ENCODE measurements around the gene IGFBP7. TPM values are rescaled to one million over a fixed set of nuclear protein-coding genes. Genes with fewer than 3 reads are reported as not detected.

The IGFBP7 gene
- total RNA-seq, 4 donors from 2014 or later, result 117 to 241 (median 152) TPM

- Histone ChIP-seq H3K27ac (peak overlapping the region in 1 of 4 donors; percentile 19), H3K36me3 (no peaks in the 10 kb centered on the region), H3K27me3 (no peaks in the 10 kb centered on the region), H3K9me3 (no peaks in the 10 kb centered on the region), H3K4me3 (no peak overlapping the region), H3K4me1 (peaks cover 0 to 21% of the 10 kb centered on the region in 2 donors)
- DNase-seq, result no peak
- TF ChIP-seq CTCF (IDR thresholded peaks at IDR 0.05 in 4 of 5, conservative IDR thresholded peaks at IDR 0.05 in 1 of 5), result no peak
- no peak for TF ChIP-seq POLR2A (IDR thresholded peaks at IDR 0.05)
- ATAC-seq, result no peak
- intact Hi-C loops (cut with DNase I; ENCODE audit: low total_unique reads) (no loop called here), in situ Hi-C loops (cut with MboI; ENCODE audit: low sequenced_read_pairs in 4 of 4) (no loop called here)
Observed at GRCh38 chr4:57094832-57095223, 15.4 kb downstream of the IGFBP7 start.

GRCh38 chr4:57093845-57094831 is 16.0 kb downstream of the IGFBP7 start:
- ATAC-seq (peak in 1 of 2 donors; percentile 35), DNase-seq (peak in 1 of 2 donors; percentile 28)
- in situ Hi-C loops (cut with MboI; ENCODE audit: low sequenced_read_pairs in 4 of 4) (no loop called here), intact Hi-C loops (cut with DNase I; ENCODE audit: low total_unique reads) (no loop called here)
- Histone ChIP-seq H3K27me3 (no peaks in the 10 kb centered on the region), H3K27ac (peak overlapping the region in 1 of 4 donors; percentile 27), H3K9me3 (no peaks in the 10 kb centered on the region), H3K4me1 (peaks cover 0 to 21% of the 10 kb centered on the region in 2 donors), H3K36me3 (no peaks in the 10 kb centered on the region), H3K4me3 (no peak overlapping the region)
- no peak for TF ChIP-seq POLR2A (IDR thresholded peaks at IDR 0.05)
- no peak for TF ChIP-seq CTCF (IDR thresholded peaks at IDR 0.05 in 4 of 5, conservative IDR thresholded peaks at IDR 0.05 in 1 of 5)

- no peak for DNase-seq
- no peak for TF ChIP-seq CTCF (IDR thresholded peaks at IDR 0.05 in 4 of 5, conservative IDR thresholded peaks at IDR 0.05 in 1 of 5)
- TF ChIP-seq POLR2A (IDR thresholded peaks at IDR 0.05), result no peak
- H3K4me3 ChIP-seq, result no peak overlapping the region
- H3K9me3 ChIP-seq, result no peaks in the 10 kb centered on the region
- in situ Hi-C loops (cut with MboI; ENCODE audit: low sequenced_read_pairs in 4 of 4), result no loop called here
- no peak for ATAC-seq
- H3K27ac ChIP-seq, result peak overlapping the region in 2 of 4 donors; percentile 36 to 41
- H3K4me1 ChIP-seq, result peaks cover 0 to 21% of the 10 kb centered on the region in 2 donors
- intact Hi-C loops (cut with DNase I; ENCODE audit: low total_unique reads), result no loop called here
- no peaks in the 10 kb centered on the region for H3K36me3 ChIP-seq
- no peaks in the 10 kb centered on the region for H3K27me3 ChIP-seq
Observed at GRCh38 chr4:57091657-57092162, 18.5 kb downstream of the IGFBP7 start.

- DNase-seq (no peak), ATAC-seq (no peak)
- intact Hi-C loops (cut with DNase I; ENCODE audit: low total_unique reads), result no loop called here
- peak overlapping the region in 2 of 4 donors; percentile 3 to 12 for H3K27ac ChIP-seq
- no peaks in the 10 kb centered on the region for H3K9me3 ChIP-seq
- H3K27me3 ChIP-seq, result no peaks in the 10 kb centered on the region
- TF ChIP-seq CTCF (IDR thresholded peaks at IDR 0.05 in 4 of 5, conservative IDR thresholded peaks at IDR 0.05 in 1 of 5) (no peak), POLR2A (IDR thresholded peaks at IDR 0.05) (no peak)
- H3K4me3 ChIP-seq, result no peak overlapping the region
- H3K4me1 ChIP-seq, result peaks cover 0 to 14% of the 10 kb centered on the region in 2 donors
- in situ Hi-C loops (cut with MboI; ENCODE audit: low sequenced_read_pairs in 4 of 4), result no loop called here
- no peaks in the 10 kb centered on the region for H3K36me3 ChIP-seq
Observed at GRCh38 chr4:57090079-57090478, 20.1 kb downstream of the IGFBP7 start.

Measured in gastrocnemius medialis (tissue), 4 donors.